GM21576 (cell line): ENCODE data around the gene GNG2.

ENCODE experiments used
- ATAC-seq: cut with Tn5 transposase; IDR thresholded peaks from one replicate; pipeline ENCODE4 v1.9.1; 2021; ENCODE audit warnings: mild to moderate bottlenecking, moderate library complexity; ENCODE audit not compliant: unreplicated experiment

Gene GNG2

GRCh38 chr14:51860164-51860824 lies at the start of gene GNG2:
TSS of gene GNG2 (plus strand) at chr14:51860612. CDS start at chr14:51950679, 90,067 bp downstream.
- peak; percentile 86 for ATAC-seq

GRCh38 chr14:51811706-51812105 lies 48.7 kb upstream of the GNG2 start:
- ATAC-seq: no peak

- no peak for ATAC-seq
Observed at GRCh38 chr14:51816031-51816430, 44.4 kb upstream of the GNG2 start.

GRCh38 chr14:51817326-51817725 lies 43.1 kb upstream of the GNG2 start:
- no peak for ATAC-seq

- no peak for ATAC-seq
Observed at GRCh38 chr14:51818748-51819380, 41.5 kb upstream of the GNG2 start.

GRCh38 chr14:51821822-51822221 lies 38.6 kb upstream of the GNG2 start:
- ATAC-seq: no peak

- ATAC-seq: no peak
Observed at GRCh38 chr14:51822499-51822898, 37.9 kb upstream of the GNG2 start.

GRCh38 chr14:51823706-51824105 lies 36.7 kb upstream of the GNG2 start:
- no peak for ATAC-seq

- ATAC-seq: no peak
Observed at GRCh38 chr14:51824191-51824590, 36.2 kb upstream of the GNG2 start.

GRCh38 chr14:51825926-51826325 lies 34.5 kb upstream of the GNG2 start:
- ATAC-seq: no peak

- peak; percentile 92 for ATAC-seq
Observed at GRCh38 chr14:51828017-51828797, 32.2 kb upstream of the GNG2 start.

- ATAC-seq: no peak
Observed at GRCh38 chr14:51834240-51834639, 26.2 kb upstream of the GNG2 start.

- no peak for ATAC-seq
Observed at GRCh38 chr14:51836417-51836816, 24.0 kb upstream of the GNG2 start.

GRCh38 chr14:51844081-51844881 lies 16.1 kb upstream of the GNG2 start:
- ATAC-seq: peak; percentile 35

- no peak for ATAC-seq
Observed at GRCh38 chr14:51845811-51846210, 14.6 kb upstream of the GNG2 start.

- ATAC-seq: peak; percentile 71
Observed at GRCh38 chr14:51846631-51847488, 13.6 kb upstream of the GNG2 start.

GRCh38 chr14:51847489-51847796 lies 13.0 kb upstream of the GNG2 start:
- no peak for ATAC-seq

- ATAC-seq: no peak
Observed at GRCh38 chr14:51848120-51848519, 12.3 kb upstream of the GNG2 start.

- no peak for ATAC-seq
Observed at GRCh38 chr14:51849097-51849496, 11.3 kb upstream of the GNG2 start.

- ATAC-seq: no peak
Observed at GRCh38 chr14:51850651-51851050, 9.8 kb upstream of the GNG2 start.
